Measurements from ENCODE around the gene TM2D3. TPM values are rescaled to one million over a fixed set of nuclear protein-coding genes. Genes with fewer than 3 reads are reported as not detected.

Gene TM2D3
- total RNA-seq, 1 experiment from 2014 or later: 35.2 TPM

- TF ChIP-seq RAD21 (IDR thresholded peaks at IDR 0.05; ENCODE audit: low read depth) (no peak), EGR1 (IDR thresholded peaks at IDR 0.05; ENCODE audit: low read depth) (no peak)
Measured at GRCh38 chr15:101669744-101670143, 17.6 kb upstream of the TM2D3 start (continued).

DNA sequence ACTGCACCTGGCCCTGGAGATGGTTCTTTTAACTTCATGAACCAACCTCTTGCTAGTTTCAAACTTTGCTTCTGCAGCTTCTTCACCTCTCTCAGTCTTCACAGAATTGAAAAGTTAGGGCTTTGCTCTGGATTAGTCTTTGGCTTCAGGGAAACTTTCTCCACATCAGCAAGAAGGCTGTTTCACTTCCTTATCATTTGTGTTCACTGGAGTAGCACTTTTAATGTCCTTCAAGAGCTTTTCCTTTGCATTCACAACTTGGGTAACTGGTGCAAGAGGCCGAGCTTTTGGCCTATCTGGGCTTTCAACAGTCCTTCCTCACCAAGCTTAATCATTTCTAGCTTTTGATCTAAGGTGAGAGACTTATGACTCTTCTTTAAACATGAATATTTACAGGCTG, 15.7 kb upstream of the TM2D3 start:
- no TSS peak for BruUV-seq (replicated peaks)
- ChIA-PET CTCF (no interaction called here), POLR2A (no interaction called here)

More for the DNA sequence above, 15.7 kb upstream of the TM2D3 start:
- H3K27me3 ChIP-seq (ENCODE audit: insufficient read depth, low read length): no peaks in the 10 kb centered on the region
- no peaks in the 10 kb centered on the region for H3K9me3 ChIP-seq (ENCODE audit: control insufficient read depth in 1 of 2, insufficient read depth in 1 of 2, low read depth in 1 of 2, low read length in 2 of 2)
- ATAC-seq (no peak), DNase-seq (ENCODE audit: low read depth, low spot score) (no peak)
- no peak overlapping the region for H3K9ac ChIP-seq (ENCODE audit: low read length)
- no peaks in the 10 kb centered on the region for H3K4me1 ChIP-seq (ENCODE audit: control insufficient read depth in 1 of 2, insufficient read depth in 2 of 2, low read length in 2 of 2)
- H2AFZ ChIP-seq (ENCODE audit: low read depth, low read length, poor library complexity, severe bottlenecking): no peak overlapping the region
- TF ChIP-seq RAD21 (IDR thresholded peaks at IDR 0.05; ENCODE audit: low read depth): no peak
- no peak for TF ChIP-seq SRF (IDR thresholded peaks at IDR 0.05; ENCODE audit: low read depth)
- no peak for TF ChIP-seq CBX3 (IDR thresholded peaks at IDR 0.05; ENCODE audit: low read depth)
- TF ChIP-seq, protein P1, sequence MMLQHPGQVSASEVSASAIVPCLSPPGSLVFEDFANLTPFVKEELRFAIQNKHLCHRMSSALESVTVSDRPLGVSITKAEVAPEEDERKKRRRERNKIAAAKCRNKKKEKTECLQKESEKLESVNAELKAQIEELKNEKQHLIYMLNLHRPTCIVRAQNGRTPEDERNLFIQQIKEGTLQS (IDR thresholded peaks at IDR 0.05): no peak
- no peak for TF ChIP-seq MAX (IDR thresholded peaks at IDR 0.05)
- TF ChIP-seq, protein P2, sequence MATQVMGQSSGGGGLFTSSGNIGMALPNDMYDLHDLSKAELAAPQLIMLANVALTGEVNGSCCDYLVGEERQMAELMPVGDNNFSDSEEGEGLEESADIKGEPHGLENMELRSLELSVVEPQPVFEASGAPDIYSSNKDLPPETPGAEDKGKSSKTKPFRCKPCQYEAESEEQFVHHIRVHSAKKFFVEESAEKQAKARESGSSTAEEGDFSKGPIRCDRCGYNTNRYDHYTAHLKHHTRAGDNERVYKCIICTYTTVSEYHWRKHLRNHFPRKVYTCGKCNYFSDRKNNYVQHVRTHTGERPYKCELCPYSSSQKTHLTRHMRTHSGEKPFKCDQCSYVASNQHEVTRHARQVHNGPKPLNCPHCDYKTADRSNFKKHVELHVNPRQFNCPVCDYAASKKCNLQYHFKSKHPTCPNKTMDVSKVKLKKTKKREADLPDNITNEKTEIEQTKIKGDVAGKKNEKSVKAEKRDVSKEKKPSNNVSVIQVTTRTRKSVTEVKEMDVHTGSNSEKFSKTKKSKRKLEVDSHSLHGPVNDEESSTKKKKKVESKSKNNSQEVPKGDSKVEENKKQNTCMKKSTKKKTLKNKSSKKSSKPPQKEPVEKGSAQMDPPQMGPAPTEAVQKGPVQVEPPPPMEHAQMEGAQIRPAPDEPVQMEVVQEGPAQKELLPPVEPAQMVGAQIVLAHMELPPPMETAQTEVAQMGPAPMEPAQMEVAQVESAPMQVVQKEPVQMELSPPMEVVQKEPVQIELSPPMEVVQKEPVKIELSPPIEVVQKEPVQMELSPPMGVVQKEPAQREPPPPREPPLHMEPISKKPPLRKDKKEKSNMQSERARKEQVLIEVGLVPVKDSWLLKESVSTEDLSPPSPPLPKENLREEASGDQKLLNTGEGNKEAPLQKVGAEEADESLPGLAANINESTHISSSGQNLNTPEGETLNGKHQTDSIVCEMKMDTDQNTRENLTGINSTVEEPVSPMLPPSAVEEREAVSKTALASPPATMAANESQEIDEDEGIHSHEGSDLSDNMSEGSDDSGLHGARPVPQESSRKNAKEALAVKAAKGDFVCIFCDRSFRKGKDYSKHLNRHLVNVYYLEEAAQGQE (IDR thresholded peaks at IDR 0.05; ENCODE audit: low read depth): no peak
- no peak for TF ChIP-seq CTCF (IDR thresholded peaks at IDR 0.05 in 2 of 3, conservative IDR thresholded peaks at IDR 0.05 in 1 of 3; ENCODE audit: borderline replicate concordance in 1 of 3, insufficient read depth in 1 of 3, low read depth in 2 of 3, low read length in 2 of 3)
- TF ChIP-seq POLR2AphosphoS5 (IDR thresholded peaks at IDR 0.05; ENCODE audit: low read depth, low read length): no peak
- no peak for TF ChIP-seq FOSL1 (IDR thresholded peaks at IDR 0.05; ENCODE audit: low read depth)
- TF ChIP-seq EGR1 (IDR thresholded peaks at IDR 0.05; ENCODE audit: low read depth): no peak
- no peak for TF ChIP-seq ZBTB33 (IDR thresholded peaks at IDR 0.05; ENCODE audit: extremely low read depth, insufficient replicate concordance, low read length)
- no peak overlapping the region for H3K27ac ChIP-seq (ENCODE audit: low read depth, low read length)
- no peaks in the 10 kb centered on the region for H3K9me2 ChIP-seq (ENCODE audit: insufficient read depth)
- H4K20me1 ChIP-seq (ENCODE audit: insufficient read depth): no peaks in the 10 kb centered on the region
- no peak overlapping the region for H3K4me2 ChIP-seq (ENCODE audit: low read length)
- RAD21 ChIA-PET (ENCODE audit: low non-redundant PET in 1 of 2, low total read pairs in 2 of 2, uncharacterized antibody in 2 of 2, unreplicated experiment in 2 of 2): no interaction called here
- H3K36me3 ChIP-seq (ENCODE audit: control insufficient read depth in 1 of 2, insufficient read depth in 2 of 2, low read length in 2 of 2): no peaks in the 10 kb centered on the region; a peak in 1 of 4 replicates
- intact Hi-C loops (cut with micrococcal nuclease): no loop called here
- H3K4me3 ChIP-seq (replicated peaks in 1 of 2; ENCODE audit: low read depth in 1 of 2, low read length in 2 of 2): no peak overlapping the region
- H3K79me2 ChIP-seq (ENCODE audit: insufficient read depth, low read length): no peaks in the 10 kb centered on the region

Measured in HCT116 (cell line).